Uterus (tissue), 4 donors: ENCODE results near the gene RRP1. TPM values are rescaled to one million over a fixed set of nuclear protein-coding genes. Genes with fewer than 3 reads are reported as not detected.

Experiments
- DNase-seq, 2 donors: peaks; one replicate each; pipeline ENCODE4 v3.0.0-alpha.2; 2019 to 2020
- H3K27ac ChIP-seq, 2 donors: fragments of 200-600 bp; sonication (generic); 1 replicate in 1 of 2; 2 replicates in 1 of 2; pipeline ENCODE4 v1.5.1; 2016 to 2018
- H3K27me3 ChIP-seq, 2 donors: fragments of 200-600 bp; sonication (generic); one replicate each; pipeline ENCODE4 v1.5.1; 2018 to 2019; ENCODE audit warnings: control low read depth in 1 of 2
- H3K36me3 ChIP-seq, 2 donors: fragments of 200-600 bp; sonication (generic); one replicate each; pipeline ENCODE4 v1.5.1; 2019; ENCODE audit warnings: control low read depth in 1 of 2
- H3K4me1 ChIP-seq, 2 donors: fragments of 200-600 bp; sonication (generic); one replicate each; pipeline ENCODE4 v1.5.1; 2018 to 2019; ENCODE audit warnings: control low read depth in 1 of 2
- H3K4me3 ChIP-seq, 2 donors: fragments of 200-600 bp; sonication (generic); 1 replicate in 1 of 2; 2 replicates in 1 of 2; pipeline ENCODE4 v1.5.1; 2018 to 2019; ENCODE audit warnings: mild to moderate bottlenecking in 1 of 2
- H3K9me3 ChIP-seq, 2 donors: fragments of 200-600 bp; sonication (generic); one replicate each; pipeline ENCODE4 v1.5.1; 2019; ENCODE audit warnings: control low read depth in 1 of 2
- CTCF ChIP-seq, 4 experiments: fragments of 200-600 bp in 2 of 4; fragments of 450-650 bp in 2 of 4; sonication (generic) in 2 of 4; IDR thresholded peaks; one replicate each; pipeline ENCODE4 v1.5.1; 2016 to 2019; ENCODE audit warnings: antibody characterized with exemption in 4 of 4, mild to moderate bottlenecking in 2 of 4, moderate library complexity in 1 of 4
- POLR2A ChIP-seq, 2 donors: fragments of 450-650 bp; IDR thresholded peaks; one replicate each; pipeline ENCODE4 v1.6.1; 2016; ENCODE audit warnings: antibody characterized with exemption in 2 of 2, mild to moderate bottlenecking in 1 of 2, moderate library complexity in 1 of 2
- intact Hi-C: fragments of 100-400 bp; cut with DNase I; formaldehyde crosslinking; loops from one replicate; pipeline ENCODE4 v1.15.1; 2023; ENCODE audit warnings: low total_unique reads
- total RNA-seq, 4 donors: library from RNA; depleted of rRNA in 3 of 4; stranded (reverse); fragments of >200 nt in 3 of 4; gene quantifications; one replicate each; pipeline versions ENCODE4 v1.1.0 to v1.2.4, GENCODE V29; 2014 to 2023
- donor health status: DM: yes; HTN: yes; CAD: no.

Gene RRP1
- total RNA-seq, 4 donors from 2014 or later = 11.0 to 31.5 (median 19.5) TPM

- no peak overlapping the region for H3K4me3 ChIP-seq
- no peak overlapping the region for H3K27ac ChIP-seq
- no peaks in the 10 kb centered on the region for H3K4me1 ChIP-seq
- DNase-seq = no peak
- no peaks in the 10 kb centered on the region for H3K9me3 ChIP-seq
- intact Hi-C loops = no loop called here
- H3K27me3 ChIP-seq = no peaks in the 10 kb centered on the region
- no peaks in the 10 kb centered on the region for H3K36me3 ChIP-seq
- TF ChIP-seq POLR2A (IDR thresholded peaks at IDR 0.05) = no peak
- TF ChIP-seq CTCF (IDR thresholded peaks at IDR 0.05) = no peak
Measured at GRCh38 chr21:43743947-43744346, 45.4 kb upstream of the RRP1 start.

GRCh38 chr21:43744725-43745124 is 44.7 kb upstream of the RRP1 start:
- H3K4me1 ChIP-seq = no peaks in the 10 kb centered on the region
- no peak overlapping the region for H3K4me3 ChIP-seq
- intact Hi-C loops = no loop called here
- no peaks in the 10 kb centered on the region for H3K27me3 ChIP-seq
- no peak overlapping the region for H3K27ac ChIP-seq
- no peak for TF ChIP-seq POLR2A (IDR thresholded peaks at IDR 0.05)
- TF ChIP-seq CTCF (IDR thresholded peaks at IDR 0.05) = no peak
- no peaks in the 10 kb centered on the region for H3K9me3 ChIP-seq
- H3K36me3 ChIP-seq = no peaks in the 10 kb centered on the region
- DNase-seq = no peak

GRCh38 chr21:43745772-43746517 is 43.4 kb upstream of the RRP1 start:
- H3K36me3 ChIP-seq = no peaks in the 10 kb centered on the region
- H3K4me3 ChIP-seq = no peak overlapping the region
- no peak overlapping the region for H3K27ac ChIP-seq
- H3K9me3 ChIP-seq = no peaks in the 10 kb centered on the region
- TF ChIP-seq POLR2A (IDR thresholded peaks at IDR 0.05) (no peak), CTCF (IDR thresholded peaks at IDR 0.05) (no peak)
- no peaks in the 10 kb centered on the region for H3K4me1 ChIP-seq
- intact Hi-C loops = no loop called here
- no peak for DNase-seq
- no peaks in the 10 kb centered on the region for H3K27me3 ChIP-seq

GRCh38 chr21:43748622-43749021 is 40.8 kb upstream of the RRP1 start:
- Histone ChIP-seq H3K4me1 (no peaks in the 10 kb centered on the region), H3K36me3 (no peaks in the 10 kb centered on the region), H3K4me3 (no peak overlapping the region), H3K27me3 (no peaks in the 10 kb centered on the region), H3K27ac (no peak overlapping the region), H3K9me3 (no peaks in the 10 kb centered on the region)
- DNase-seq = no peak
- intact Hi-C loops = no loop called here
- TF ChIP-seq POLR2A (IDR thresholded peaks at IDR 0.05) (no peak), CTCF (IDR thresholded peaks at IDR 0.05) (no peak)

- Histone ChIP-seq H3K4me3 (no peak overlapping the region), H3K9me3 (no peaks in the 10 kb centered on the region), H3K4me1 (no peaks in the 10 kb centered on the region), H3K27ac (no peak overlapping the region), H3K36me3 (no peaks in the 10 kb centered on the region), H3K27me3 (no peaks in the 10 kb centered on the region)
- TF ChIP-seq CTCF (IDR thresholded peaks at IDR 0.05) (no peak), POLR2A (IDR thresholded peaks at IDR 0.05) (no peak)
- intact Hi-C loops = no loop called here
- no peak for DNase-seq
Measured at GRCh38 chr21:43749651-43750262, 39.6 kb upstream of the RRP1 start.
